Measurements from ENCODE around the gene ROM1.
A peak's percentile ranks its signal among the peaks of the same experiment; 100 is the strongest.
"Not testable (repeated sequence)": the region's sequence is repeated elsewhere in the genome, so short reads cannot be mapped to it uniquely, and the experiment has no call there.

ROM1 gene

GRCh38 chr11:62577046-62577714 lies 35.9 kb upstream of the ROM1 start:
- no peak overlapping the region for H3K4me3 Mint-ChIP-seq
- peak overlapping the region; percentile 36 for H3K27ac Mint-ChIP-seq
- H3K27me3 Mint-ChIP-seq, result no peaks in the 10 kb centered on the region
- H3K36me3 Mint-ChIP-seq, result peaks cover 54% of the 10 kb centered on the region
- ATAC-seq, result no peak
- no peaks in the 10 kb centered on the region for H3K9me3 Mint-ChIP-seq
- peaks cover 29% of the 10 kb centered on the region for H3K4me1 Mint-ChIP-seq

- no peak overlapping the region for H3K27ac Mint-ChIP-seq
- H3K36me3 Mint-ChIP-seq, result peaks cover 41% of the 10 kb centered on the region
- H3K9me3 Mint-ChIP-seq, result no peaks in the 10 kb centered on the region
- no peaks in the 10 kb centered on the region for H3K27me3 Mint-ChIP-seq
- ATAC-seq, result no peak
- peaks cover 15% of the 10 kb centered on the region for H3K4me1 Mint-ChIP-seq
- H3K4me3 Mint-ChIP-seq, result no peak overlapping the region
Measured at GRCh38 chr11:62578541-62578940, 34.5 kb upstream of the ROM1 start.

GRCh38 chr11:62579252-62579651 lies 33.8 kb upstream of the ROM1 start:
- peaks cover 39% of the 10 kb centered on the region for H3K36me3 Mint-ChIP-seq
- no peaks in the 10 kb centered on the region for H3K27me3 Mint-ChIP-seq
- no peaks in the 10 kb centered on the region for H3K9me3 Mint-ChIP-seq
- peaks cover 15% of the 10 kb centered on the region for H3K4me1 Mint-ChIP-seq
- no peak overlapping the region for H3K27ac Mint-ChIP-seq
- H3K4me3 Mint-ChIP-seq, result no peak overlapping the region
- no peak for ATAC-seq

DNA sequence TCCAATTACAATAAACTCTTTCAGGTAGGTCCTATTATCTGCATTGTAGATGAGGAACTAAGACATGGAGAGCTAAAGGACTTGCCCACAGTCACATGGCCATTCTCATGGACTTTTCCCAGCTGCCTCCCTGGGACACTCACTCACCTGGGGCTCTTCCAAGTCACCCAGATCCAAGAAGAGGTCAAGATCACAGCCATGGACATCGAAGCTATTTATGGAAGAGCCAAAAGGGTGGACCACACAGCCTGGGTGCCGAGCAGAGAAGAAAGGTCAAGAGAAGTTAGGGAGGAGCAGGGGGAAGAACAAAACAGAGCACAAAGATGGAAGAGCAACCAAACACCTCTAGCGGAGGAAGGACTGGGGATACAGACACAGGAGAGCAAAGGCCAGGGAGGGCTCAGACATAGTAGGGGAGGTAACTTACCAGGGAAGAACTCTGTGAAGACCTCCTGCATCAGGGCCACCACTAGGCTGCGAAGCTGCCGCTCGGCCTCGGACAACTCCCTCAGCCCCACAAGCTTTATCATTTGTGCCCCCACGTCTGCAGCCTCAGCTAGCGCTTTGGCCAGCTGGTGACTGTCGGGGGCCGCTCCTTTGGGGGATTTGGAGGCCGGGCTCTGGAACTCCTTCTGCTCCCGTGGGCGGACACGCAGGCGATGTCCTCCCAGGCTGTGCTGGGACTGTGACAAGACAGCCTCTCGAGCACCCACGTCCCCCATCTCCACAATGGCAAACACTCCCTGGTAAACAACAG lies 31.9 kb upstream of the ROM1 start:
- Mint-ChIP-seq H3K36me3 (peaks cover 31% of the 10 kb centered on the region), H3K27me3 (no peaks in the 10 kb centered on the region), H3K9me3 (no peaks in the 10 kb centered on the region), H3K4me1 (no peaks in the 10 kb centered on the region), H3K27ac (no peak overlapping the region), H3K4me3 (no peak overlapping the region)
- ATAC-seq, result no peak

GRCh38 chr11:62581735-62582134 lies 31.3 kb upstream of the ROM1 start:
- not testable (repeated sequence) for ATAC-seq, H3K4me1 Mint-ChIP-seq, H3K27ac Mint-ChIP-seq, H3K27me3 Mint-ChIP-seq, H3K9me3 Mint-ChIP-seq, H3K4me3 Mint-ChIP-seq
- H3K36me3 Mint-ChIP-seq, result peaks cover 26% of the 10 kb centered on the region

- H3K9me3 Mint-ChIP-seq, H3K4me1 Mint-ChIP-seq, H3K27ac Mint-ChIP-seq, H3K27me3 Mint-ChIP-seq, ATAC-seq, H3K36me3 Mint-ChIP-seq, H3K4me3 Mint-ChIP-seq: not testable (repeated sequence)
Measured at GRCh38 chr11:62585356-62585755, 27.7 kb upstream of the ROM1 start.

GRCh38 chr11:62588966-62589637 lies 24.0 kb upstream of the ROM1 start:
- Mint-ChIP-seq H3K4me1 (peaks cover 36% of the 10 kb centered on the region), H3K36me3 (peaks cover 16% of the 10 kb centered on the region), H3K27me3 (no peaks in the 10 kb centered on the region), H3K27ac (no peak overlapping the region), H3K9me3 (no peaks in the 10 kb centered on the region), H3K4me3 (no peak overlapping the region)
- no peak for ATAC-seq

- H3K4me3 Mint-ChIP-seq, result peak within 1 kb of the TSS; percentile 97
- peak within 1 kb of the TSS; percentile 93 for H3K27ac Mint-ChIP-seq
- peaks cover 37% of the 10 kb centered on the region for H3K36me3 Mint-ChIP-seq
- ATAC-seq, result peak; percentile 98
- H3K4me1 Mint-ChIP-seq, result peaks cover 44% of the 10 kb centered on the region
- H3K27me3 Mint-ChIP-seq, result no peaks in the 10 kb centered on the region
- no peaks in the 10 kb centered on the region for H3K9me3 Mint-ChIP-seq
Measured at GRCh38 chr11:62591448-62592145, 21.5 kb upstream of the ROM1 start, which contains the start of gene TUT1. TSS of gene TUT1 (minus strand) at chr11:62591523. CDS start at chr11:62591485, 38 bp downstream.

DNA sequence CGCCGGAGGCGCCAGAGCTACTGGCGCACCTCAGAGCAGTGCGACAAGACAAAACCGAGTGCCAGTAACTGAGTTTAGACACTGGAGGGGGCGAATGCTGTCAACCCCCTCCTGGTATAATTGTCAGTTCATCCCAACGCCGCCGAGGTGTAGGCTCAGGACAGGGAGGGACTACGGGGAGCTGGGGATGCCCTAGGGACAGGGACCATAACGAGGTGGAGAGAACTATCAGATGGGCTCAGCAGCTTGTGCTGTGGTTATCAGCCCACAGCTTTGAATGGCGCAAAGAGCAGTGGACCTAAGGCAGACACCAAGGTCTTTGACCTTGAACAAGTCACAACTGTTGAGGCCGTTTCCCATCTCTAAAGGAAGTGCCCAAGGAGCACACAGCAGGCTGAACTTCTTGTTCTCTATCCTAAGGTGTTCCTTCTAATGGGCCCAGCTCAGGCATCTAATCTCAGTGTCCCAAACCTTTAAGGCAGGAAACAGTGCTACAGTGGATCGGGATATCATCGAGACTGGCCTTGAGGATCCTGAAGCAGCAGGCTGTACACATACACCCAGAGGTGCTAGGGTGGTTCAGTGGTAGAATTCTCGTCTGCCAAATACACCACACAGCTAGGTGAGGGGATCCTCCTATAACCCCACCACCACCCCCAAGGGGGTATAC lies 20.8 kb upstream of the ROM1 start:
- Mint-ChIP-seq H3K27ac (peak overlapping the region; percentile 93), H3K4me3 (peak overlapping the region; percentile 97), H3K4me1 (peaks cover 47% of the 10 kb centered on the region), H3K36me3 (peaks cover 44% of the 10 kb centered on the region), H3K9me3 (no peaks in the 10 kb centered on the region), H3K27me3 (no peaks in the 10 kb centered on the region)
- ATAC-seq, result no peak

- Mint-ChIP-seq H3K27ac (peak overlapping the region; percentile 93), H3K4me1 (peaks cover 54% of the 10 kb centered on the region), H3K36me3 (peaks cover 51% of the 10 kb centered on the region), H3K9me3 (no peaks in the 10 kb centered on the region), H3K27me3 (no peaks in the 10 kb centered on the region), H3K4me3 (no peak overlapping the region)
- no peak for ATAC-seq
Measured at GRCh38 chr11:62592989-62593421, 20.1 kb upstream of the ROM1 start.

DNA sequence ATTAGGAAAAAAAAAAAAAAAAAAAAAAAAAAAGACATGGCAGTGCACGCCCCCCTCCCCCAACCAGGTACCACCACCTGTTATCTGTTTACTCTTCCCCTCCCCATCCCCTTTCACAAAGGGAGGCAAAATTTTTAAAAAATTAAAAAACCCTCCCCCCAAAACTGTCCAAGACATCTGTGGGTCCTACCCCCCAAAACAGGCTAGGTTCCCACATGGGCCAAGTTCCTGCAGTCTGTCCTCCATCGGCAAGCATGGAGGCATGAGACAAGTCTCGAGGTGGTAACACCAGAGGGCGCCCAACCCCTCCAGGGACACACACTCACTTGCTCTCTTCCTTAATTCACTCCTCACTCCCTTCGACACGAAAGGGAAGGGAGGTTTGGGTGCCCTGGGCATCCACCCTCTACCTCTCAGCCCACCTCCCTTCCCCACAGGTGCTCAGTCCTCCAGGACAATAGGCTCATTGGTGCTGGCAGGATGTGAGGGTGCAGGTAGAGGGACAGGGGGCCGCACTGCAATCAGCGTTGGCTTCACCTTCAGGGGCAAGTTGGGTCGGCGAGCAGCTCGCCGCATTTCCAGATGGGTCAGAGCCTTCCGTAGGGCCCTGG lies 19.5 kb upstream of the ROM1 start:
- Mint-ChIP-seq H3K27me3 (no peaks in the 10 kb centered on the region), H3K27ac (peak overlapping the region; percentile 93), H3K36me3 (peaks cover 57% of the 10 kb centered on the region), H3K9me3 (no peaks in the 10 kb centered on the region), H3K4me1 (peaks cover 59% of the 10 kb centered on the region), H3K4me3 (peak overlapping the region; percentile 25)
- no peak for ATAC-seq

DNA sequence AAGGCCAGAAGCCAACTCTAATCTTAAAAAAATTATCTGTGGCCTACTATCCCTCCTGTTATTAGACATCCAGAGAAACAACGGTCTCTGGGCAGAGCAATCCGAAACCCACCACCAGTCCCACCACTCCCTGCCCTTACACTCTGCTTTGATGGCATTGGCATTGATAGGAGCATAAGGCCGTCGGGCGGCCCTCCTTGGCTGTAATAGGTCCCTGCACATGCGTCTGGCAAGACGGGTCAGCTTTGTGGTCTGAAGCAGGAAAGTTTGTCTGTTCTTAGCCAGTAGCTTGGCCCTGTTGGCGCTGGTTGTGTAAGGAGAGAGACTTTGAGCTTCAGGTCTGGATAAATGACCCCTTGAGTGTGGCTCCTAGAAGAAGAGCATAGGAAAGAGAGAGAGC lies 17.9 kb upstream of the ROM1 start:
- Mint-ChIP-seq H3K4me1 (peaks cover 71% of the 10 kb centered on the region), H3K27me3 (no peaks in the 10 kb centered on the region), H3K9me3 (peaks cover 3% of the 10 kb centered on the region), H3K27ac (peak overlapping the region; percentile 93), H3K4me3 (no peak overlapping the region), H3K36me3 (peaks cover 73% of the 10 kb centered on the region)
- ATAC-seq, result no peak

- peaks cover 78% of the 10 kb centered on the region for H3K36me3 Mint-ChIP-seq
- H3K9me3 Mint-ChIP-seq, result peaks cover 3% of the 10 kb centered on the region
- H3K27ac Mint-ChIP-seq, result peak overlapping the region; percentile 86
- ATAC-seq, result peak; percentile 84
- H3K4me3 Mint-ChIP-seq, result peak overlapping the region; percentile 84
- H3K4me1 Mint-ChIP-seq, result peaks cover 64% of the 10 kb centered on the region
- H3K27me3 Mint-ChIP-seq, result no peaks in the 10 kb centered on the region
Measured at GRCh38 chr11:62599069-62599696, 13.9 kb upstream of the ROM1 start.

- Mint-ChIP-seq H3K27ac (peak overlapping the region; percentile 86), H3K4me3 (peak overlapping the region; percentile 89), H3K9me3 (peaks cover 3% of the 10 kb centered on the region), H3K36me3 (peaks cover 74% of the 10 kb centered on the region), H3K4me1 (peaks cover 59% of the 10 kb centered on the region), H3K27me3 (no peaks in the 10 kb centered on the region)
- ATAC-seq, result no peak
Measured at GRCh38 chr11:62599901-62600300, 13.2 kb upstream of the ROM1 start.
